GM19238 (cell line): Measurements from ENCODE around the gene PLEKHJ1.

Source experiments
- DNase-seq: peaks from one replicate; pipeline ENCODE4 v3.0.0; 2011; ENCODE audit warnings: low spot score; ENCODE audit not compliant: insufficient read length

Gene PLEKHJ1

GRCh38 chr19:2249880-2250765, 14.0 kb upstream of the PLEKHJ1 start:
- no peak for DNase-seq

- no peak for DNase-seq
Observed at GRCh38 chr19:2249010-2249866, 13.1 kb upstream of the PLEKHJ1 start, which contains the start of gene AMH. Gene AMH, plus strand, starts transcription at chr19:2249323. Its CDS starts 10 bp downstream, at chr19:2249333.

GRCh38 chr19:2248136-2249009, 12.2 kb upstream of the PLEKHJ1 start:
- no peak for DNase-seq

- no peak for DNase-seq
Observed at GRCh38 chr19:2247433-2248101, 11.4 kb upstream of the PLEKHJ1 start.

- no peak for DNase-seq
Observed at GRCh38 chr19:2246801-2247361, 10.8 kb upstream of the PLEKHJ1 start.

- no peak for DNase-seq
Observed at GRCh38 chr19:2246014-2246620, 10.0 kb upstream of the PLEKHJ1 start.

- DNase-seq = no peak
Observed at GRCh38 chr19:2245273-2245672, 9.1 kb upstream of the PLEKHJ1 start.

- DNase-seq = no peak
Observed at GRCh38 chr19:2244486-2244885, 8.4 kb upstream of the PLEKHJ1 start.

- no peak for DNase-seq
Observed at GRCh38 chr19:2244125-2244411, 7.9 kb upstream of the PLEKHJ1 start.

- DNase-seq = no peak
Observed at GRCh38 chr19:2243274-2244124, 7.4 kb upstream of the PLEKHJ1 start.

- no peak for DNase-seq
Observed at GRCh38 chr19:2242816-2243215, 6.7 kb upstream of the PLEKHJ1 start.

GRCh38 chr19:2242092-2242537, 6.0 kb upstream of the PLEKHJ1 start:
- no peak for DNase-seq

- no peak for DNase-seq
Observed at GRCh38 chr19:2240881-2241760, 5.0 kb upstream of the PLEKHJ1 start.

GRCh38 chr19:2239771-2240770, 3.9 kb upstream of the PLEKHJ1 start:
- no peak for DNase-seq

- no peak for DNase-seq
Observed at GRCh38 chr19:2239173-2239572, 3.0 kb upstream of the PLEKHJ1 start.

- no peak for DNase-seq
Observed at GRCh38 chr19:2237869-2238153, 1.7 kb upstream of the PLEKHJ1 start.
